ENCODE results near the gene FAM216A.

GRCh38 chr12:110444455-110444854 lies 24.2 kb upstream of the FAM216A start:
- TF ChIP-seq, protein P1, sequence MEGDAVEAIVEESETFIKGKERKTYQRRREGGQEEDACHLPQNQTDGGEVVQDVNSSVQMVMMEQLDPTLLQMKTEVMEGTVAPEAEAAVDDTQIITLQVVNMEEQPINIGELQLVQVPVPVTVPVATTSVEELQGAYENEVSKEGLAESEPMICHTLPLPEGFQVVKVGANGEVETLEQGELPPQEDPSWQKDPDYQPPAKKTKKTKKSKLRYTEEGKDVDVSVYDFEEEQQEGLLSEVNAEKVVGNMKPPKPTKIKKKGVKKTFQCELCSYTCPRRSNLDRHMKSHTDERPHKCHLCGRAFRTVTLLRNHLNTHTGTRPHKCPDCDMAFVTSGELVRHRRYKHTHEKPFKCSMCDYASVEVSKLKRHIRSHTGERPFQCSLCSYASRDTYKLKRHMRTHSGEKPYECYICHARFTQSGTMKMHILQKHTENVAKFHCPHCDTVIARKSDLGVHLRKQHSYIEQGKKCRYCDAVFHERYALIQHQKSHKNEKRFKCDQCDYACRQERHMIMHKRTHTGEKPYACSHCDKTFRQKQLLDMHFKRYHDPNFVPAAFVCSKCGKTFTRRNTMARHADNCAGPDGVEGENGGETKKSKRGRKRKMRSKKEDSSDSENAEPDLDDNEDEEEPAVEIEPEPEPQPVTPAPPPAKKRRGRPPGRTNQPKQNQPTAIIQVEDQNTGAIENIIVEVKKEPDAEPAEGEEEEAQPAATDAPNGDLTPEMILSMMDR (IDR thresholded peaks at IDR 0.05; ENCODE audit: low read depth, low read length, poor library complexity, severe bottlenecking), result no peak
- TF ChIP-seq EZH2phosphoT487 (IDR thresholded peaks at IDR 0.05; ENCODE audit: borderline replicate concordance, low read length), result no peak
